Measurements from ENCODE around the gene FAS.

FAS gene

DNA sequence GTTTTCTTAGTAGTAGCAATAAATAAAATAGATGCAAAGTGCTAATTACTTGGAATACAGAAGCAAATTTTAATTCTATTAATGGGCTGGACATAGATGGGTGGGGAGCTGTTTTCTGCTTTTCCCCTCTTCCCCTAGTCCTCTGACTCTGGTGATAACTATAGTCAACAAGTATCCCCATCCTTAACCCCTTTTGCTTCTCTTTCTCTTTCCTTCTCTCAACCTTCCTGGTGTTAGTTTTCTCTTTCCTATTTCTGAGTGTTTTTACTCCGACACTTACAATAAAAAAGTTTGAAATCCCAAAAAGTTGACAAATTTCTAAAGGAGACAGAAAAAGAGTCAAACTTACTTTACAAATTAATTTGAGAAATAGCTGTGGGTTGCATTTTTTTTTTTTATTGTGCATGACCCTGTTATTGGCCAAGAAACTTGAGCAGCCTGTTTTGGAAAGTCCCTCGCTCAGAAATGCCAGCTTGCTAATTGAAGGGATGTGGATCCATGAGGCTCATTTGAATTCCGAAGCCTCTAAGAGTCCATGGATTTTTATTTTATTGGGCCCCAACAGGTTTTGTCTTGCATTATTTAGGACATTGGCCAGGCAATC is 2.4 kb downstream of the FAS start:
- peaks cover 32% of the 10 kb centered on the region for H3K4me1 ChIP-seq (ENCODE audit: control insufficient read depth, insufficient read depth, low read length)
- H3K27ac ChIP-seq (ENCODE audit: low read depth, low read length): peak overlapping the region; percentile 69
- H3K36me3 ChIP-seq (ENCODE audit: control insufficient read depth, insufficient read depth, low read length): no peaks in the 10 kb centered on the region
- no peak overlapping the region; the same call in 1 of the 2 replicates for H3K4me3 ChIP-seq (ENCODE audit: low read depth, low read length)
- H3K9me3 ChIP-seq (ENCODE audit: control insufficient read depth, insufficient read depth, low read length): no peaks in the 10 kb centered on the region
- no peak overlapping the region for H3K9ac ChIP-seq (ENCODE audit: low read depth, low read length)
- peaks cover 32% of the 10 kb centered on the region for H3K27me3 ChIP-seq (ENCODE audit: control insufficient read depth, insufficient read depth, low read length)

DNA sequence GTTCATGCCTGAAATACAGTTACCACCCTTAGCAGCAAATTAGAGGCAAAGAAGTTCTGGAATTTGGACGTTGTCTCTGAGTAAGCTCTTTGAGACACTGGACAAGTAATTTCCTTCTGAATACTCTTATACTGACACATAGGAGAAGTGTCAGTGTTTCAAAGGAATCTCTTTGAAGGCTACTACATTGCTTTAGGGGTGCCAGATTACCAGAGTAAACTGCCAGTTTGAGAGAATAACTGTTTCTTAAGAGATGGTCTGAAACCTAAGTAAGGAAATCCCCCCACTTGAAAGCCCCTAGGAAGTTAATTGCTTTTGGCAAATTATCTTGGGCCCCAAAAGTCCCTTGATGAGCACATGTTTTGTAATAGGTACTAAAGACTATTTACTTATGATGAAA is 3.4 kb downstream of the FAS start:
- peak overlapping the region; percentile 22; the same call in 1 of the 2 replicates for H3K4me3 ChIP-seq (ENCODE audit: low read depth, low read length)
- peaks cover 32% of the 10 kb centered on the region for H3K27me3 ChIP-seq (ENCODE audit: control insufficient read depth, insufficient read depth, low read length)
- no peaks in the 10 kb centered on the region for H3K36me3 ChIP-seq (ENCODE audit: control insufficient read depth, insufficient read depth, low read length)
- peaks cover 32% of the 10 kb centered on the region for H3K4me1 ChIP-seq (ENCODE audit: control insufficient read depth, insufficient read depth, low read length)
- H3K9me3 ChIP-seq (ENCODE audit: control insufficient read depth, insufficient read depth, low read length): no peaks in the 10 kb centered on the region
- H3K27ac ChIP-seq (ENCODE audit: low read depth, low read length): no peak overlapping the region
- no peak overlapping the region for H3K9ac ChIP-seq (ENCODE audit: low read depth, low read length)

- Histone ChIP-seq H3K4me3 (ENCODE audit: low read depth, low read length) (no peak overlapping the region), H3K36me3 (ENCODE audit: control insufficient read depth, insufficient read depth, low read length) (no peaks in the 10 kb centered on the region), H3K9me3 (ENCODE audit: control insufficient read depth, insufficient read depth, low read length) (no peaks in the 10 kb centered on the region), H3K9ac (ENCODE audit: low read depth, low read length) (no peak overlapping the region), H3K4me1 (ENCODE audit: control insufficient read depth, insufficient read depth, low read length) (peaks cover 28% of the 10 kb centered on the region), H3K27ac (ENCODE audit: low read depth, low read length) (no peak overlapping the region), H3K27me3 (ENCODE audit: control insufficient read depth, insufficient read depth, low read length) (peaks cover 20% of the 10 kb centered on the region)
Measured at GRCh38 chr10:88995156-88995876, 4.7 kb downstream of the FAS start.

GRCh38 chr10:88996927-88997326 is 6.3 kb downstream of the FAS start:
- H3K9ac ChIP-seq (ENCODE audit: low read depth, low read length): no peak overlapping the region
- peaks cover 4% of the 10 kb centered on the region for H3K27me3 ChIP-seq (ENCODE audit: control insufficient read depth, insufficient read depth, low read length)
- H3K9me3 ChIP-seq (ENCODE audit: control insufficient read depth, insufficient read depth, low read length): no peaks in the 10 kb centered on the region
- H3K36me3 ChIP-seq (ENCODE audit: control insufficient read depth, insufficient read depth, low read length): no peaks in the 10 kb centered on the region
- H3K4me1 ChIP-seq (ENCODE audit: control insufficient read depth, insufficient read depth, low read length): peaks cover 34% of the 10 kb centered on the region
- no peak overlapping the region for H3K27ac ChIP-seq (ENCODE audit: low read depth, low read length)
- H3K4me3 ChIP-seq (ENCODE audit: low read depth, low read length): no peak overlapping the region

GRCh38 chr10:88999625-89000024 is 9.0 kb downstream of the FAS start:
- peaks cover 15% of the 10 kb centered on the region for H3K4me1 ChIP-seq (ENCODE audit: control insufficient read depth, insufficient read depth, low read length)
- H3K27ac ChIP-seq (ENCODE audit: low read depth, low read length): no peak overlapping the region
- H3K36me3 ChIP-seq (ENCODE audit: control insufficient read depth, insufficient read depth, low read length): no peaks in the 10 kb centered on the region

DNA sequence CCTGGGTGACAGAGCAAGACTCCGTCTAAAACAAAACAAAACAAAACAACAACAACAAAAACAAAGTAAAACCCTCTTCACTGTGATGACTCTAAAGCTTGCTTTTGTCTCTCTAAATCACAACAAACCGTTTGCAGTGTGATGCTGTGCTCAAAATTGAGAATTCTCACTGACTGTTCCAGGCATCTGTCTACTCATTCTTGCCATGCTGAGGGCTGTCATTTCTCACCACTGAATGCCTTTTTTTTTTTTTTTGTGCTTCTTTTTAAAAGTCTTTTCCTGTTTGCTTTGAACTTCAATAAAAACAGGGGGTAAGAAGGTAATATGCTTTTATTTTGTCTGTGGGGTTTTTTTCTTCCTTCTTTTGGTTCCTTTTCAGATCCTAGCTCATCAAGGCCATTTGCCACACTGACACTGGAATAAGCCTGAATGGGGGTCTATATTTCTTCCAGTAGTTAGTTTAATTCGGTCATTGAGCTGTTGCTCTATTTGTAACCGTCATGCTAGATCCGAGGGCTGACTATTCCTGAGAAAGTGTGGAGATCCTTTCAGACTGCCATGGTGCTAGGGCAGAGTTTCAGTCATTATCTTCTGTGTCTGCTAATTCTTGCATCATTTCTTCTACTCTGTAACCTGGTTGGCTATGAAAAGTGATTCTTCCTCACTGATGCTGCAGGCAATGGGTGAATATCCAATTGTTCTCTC is 10.6 kb downstream of the FAS start:
- Histone ChIP-seq H3K4me1 (ENCODE audit: control insufficient read depth, insufficient read depth, low read length) (peaks cover 15% of the 10 kb centered on the region), H3K4me3 (ENCODE audit: low read depth, low read length) (no peak overlapping the region), H3K9me3 (ENCODE audit: control insufficient read depth, insufficient read depth, low read length) (no peaks in the 10 kb centered on the region), H3K36me3 (ENCODE audit: control insufficient read depth, insufficient read depth, low read length) (no peaks in the 10 kb centered on the region), H3K9ac (ENCODE audit: low read depth, low read length) (no peak overlapping the region), H3K27ac (ENCODE audit: low read depth, low read length) (no peak overlapping the region), H3K27me3 (ENCODE audit: control insufficient read depth, insufficient read depth, low read length) (no peaks in the 10 kb centered on the region)

More at GRCh38 chr10:88999625-89000024, 9.0 kb downstream of the FAS start:
- no peaks in the 10 kb centered on the region for H3K9me3 ChIP-seq (ENCODE audit: control insufficient read depth, insufficient read depth, low read length)
- no peak overlapping the region for H3K4me3 ChIP-seq (ENCODE audit: low read depth, low read length)
- no peak overlapping the region for H3K9ac ChIP-seq (ENCODE audit: low read depth, low read length)
- H3K27me3 ChIP-seq (ENCODE audit: control insufficient read depth, insufficient read depth, low read length): no peaks in the 10 kb centered on the region

DNA sequence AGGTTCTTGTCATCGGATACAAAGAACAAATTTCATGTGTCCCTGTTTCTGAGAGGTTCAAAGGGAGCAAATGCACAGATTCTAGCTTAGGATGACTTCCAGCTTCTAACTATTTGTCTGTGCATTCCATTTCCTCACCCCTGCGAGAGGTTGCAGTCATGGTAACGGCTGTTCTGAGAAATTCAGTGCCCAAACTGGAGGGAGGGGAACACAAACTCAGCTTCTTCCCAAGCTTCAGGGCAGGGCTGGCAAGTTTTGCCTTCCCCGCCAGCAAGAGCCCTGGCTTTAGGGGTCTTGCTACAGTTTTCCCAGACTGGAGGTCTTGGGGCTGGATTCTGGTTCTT is 11.1 kb downstream of the FAS start:
- no peak overlapping the region for H3K9ac ChIP-seq (ENCODE audit: low read depth, low read length)
- no peak overlapping the region for H3K27ac ChIP-seq (ENCODE audit: low read depth, low read length)
- no peaks in the 10 kb centered on the region for H3K36me3 ChIP-seq (ENCODE audit: control insufficient read depth, insufficient read depth, low read length)
- no peaks in the 10 kb centered on the region for H3K9me3 ChIP-seq (ENCODE audit: control insufficient read depth, insufficient read depth, low read length)
- H3K4me1 ChIP-seq (ENCODE audit: control insufficient read depth, insufficient read depth, low read length): peaks cover 15% of the 10 kb centered on the region
- no peaks in the 10 kb centered on the region for H3K27me3 ChIP-seq (ENCODE audit: control insufficient read depth, insufficient read depth, low read length)
- H3K4me3 ChIP-seq (ENCODE audit: low read depth, low read length): no peak overlapping the region

- H3K36me3 ChIP-seq (ENCODE audit: control insufficient read depth, insufficient read depth, low read length): no peaks in the 10 kb centered on the region
- peaks cover 22% of the 10 kb centered on the region for H3K4me1 ChIP-seq (ENCODE audit: control insufficient read depth, insufficient read depth, low read length)
- no peaks in the 10 kb centered on the region for H3K9me3 ChIP-seq (ENCODE audit: control insufficient read depth, insufficient read depth, low read length)
- H3K4me3 ChIP-seq (ENCODE audit: low read depth, low read length): no peak overlapping the region
- no peak overlapping the region for H3K9ac ChIP-seq (ENCODE audit: low read depth, low read length)
- H3K27me3 ChIP-seq (ENCODE audit: control insufficient read depth, insufficient read depth, low read length): no peaks in the 10 kb centered on the region
- H3K27ac ChIP-seq (ENCODE audit: low read depth, low read length): no peak overlapping the region
Measured at GRCh38 chr10:89002226-89002978, 11.8 kb downstream of the FAS start.

- Histone ChIP-seq H3K27ac (ENCODE audit: low read depth, low read length) (no peak overlapping the region), H3K4me1 (ENCODE audit: control insufficient read depth, insufficient read depth, low read length) (peaks cover 23% of the 10 kb centered on the region)
Measured at GRCh38 chr10:89003344-89003743, 12.7 kb downstream of the FAS start.

DNA sequence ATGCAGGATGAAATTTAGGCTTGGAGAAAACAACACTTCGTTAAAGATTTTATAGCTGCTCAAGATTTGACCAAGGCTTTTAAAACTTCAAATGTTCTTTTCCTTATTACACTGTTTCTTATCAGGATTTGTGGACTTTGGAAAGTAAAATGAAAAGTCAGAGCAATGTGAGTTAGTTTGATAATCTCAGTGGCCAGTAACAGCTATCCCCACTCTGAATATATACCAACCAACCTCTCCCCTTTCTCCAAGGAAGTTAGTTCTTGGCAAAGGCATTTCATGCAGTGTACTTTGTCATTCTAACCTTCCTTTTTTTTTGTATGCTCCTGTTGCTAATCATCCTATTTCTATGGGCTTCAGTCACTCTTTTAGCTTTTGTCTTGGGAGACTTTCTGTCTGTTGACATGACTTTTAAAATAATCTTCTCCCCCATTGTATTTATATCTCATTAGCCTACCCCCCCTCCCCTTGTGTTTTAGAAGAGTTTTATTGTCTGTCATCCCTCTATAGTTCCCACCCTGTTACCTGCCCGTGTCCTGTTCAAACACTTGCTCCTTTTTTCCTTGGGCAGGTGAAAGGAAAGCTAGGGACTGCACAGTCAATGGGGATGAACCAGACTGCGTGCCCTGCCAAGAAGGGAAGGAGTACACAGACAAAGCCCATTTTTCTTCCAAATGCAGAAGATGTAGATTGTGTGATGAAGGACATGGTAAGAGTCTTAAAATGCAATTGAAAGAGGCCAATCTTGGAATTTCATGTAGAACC is 16.7 kb downstream of the FAS start:
- no peak overlapping the region for H3K9ac ChIP-seq (ENCODE audit: low read depth, low read length)
- no peak overlapping the region for H3K27ac ChIP-seq (ENCODE audit: low read depth, low read length)
- H3K4me3 ChIP-seq (ENCODE audit: low read depth, low read length): no peak overlapping the region
- H3K36me3 ChIP-seq (ENCODE audit: control insufficient read depth, insufficient read depth, low read length): no peaks in the 10 kb centered on the region; the same call in 1 of the 2 replicates
- peaks cover 11% of the 10 kb centered on the region; the same call in 1 of the 2 replicates for H3K4me1 ChIP-seq (ENCODE audit: control insufficient read depth, insufficient read depth, low read length)
- H3K9me3 ChIP-seq (ENCODE audit: control insufficient read depth, insufficient read depth, low read length): no peaks in the 10 kb centered on the region
- H3K27me3 ChIP-seq (ENCODE audit: control insufficient read depth, insufficient read depth, low read length): no peaks in the 10 kb centered on the region

More at GRCh38 chr10:89003344-89003743, 12.7 kb downstream of the FAS start:
- H3K36me3 ChIP-seq (ENCODE audit: control insufficient read depth, insufficient read depth, low read length): no peaks in the 10 kb centered on the region
- H3K27me3 ChIP-seq (ENCODE audit: control insufficient read depth, insufficient read depth, low read length): no peaks in the 10 kb centered on the region
- no peak overlapping the region for H3K4me3 ChIP-seq (ENCODE audit: low read depth, low read length)
- no peak overlapping the region for H3K9ac ChIP-seq (ENCODE audit: low read depth, low read length)
- no peaks in the 10 kb centered on the region for H3K9me3 ChIP-seq (ENCODE audit: control insufficient read depth, insufficient read depth, low read length)
